Amniotic stem cell (primary cell): ENCODE data around the gene HSPD1.

Experiments
- DNase-seq: peaks from one replicate; lab custom pipeline; 2025; lab: John Stamatoyannopoulos, UW

Gene HSPD1

GRCh38 chr2:197499594-197500502 lies at the start of gene HSPD1, which contains the start of gene HSPE1:
TSS of gene HSPD1 (minus strand) at chr2:197499840. CDS start at chr2:197498848, 992 bp downstream.
TSS of gene HSPE1 (plus strand) at chr2:197500379. CDS start at chr2:197500437, 58 bp downstream.
- peak; percentile 96 for DNase-seq

- DNase-seq: no peak
These were observed 48.9 kb upstream of the HSPD1 start for GRCh38 chr2:197548582-197548981.

GRCh38 chr2:197547163-197547900 lies 47.7 kb upstream of the HSPD1 start:
- DNase-seq: no peak

GRCh38 chr2:197543206-197543605 lies 43.6 kb upstream of the HSPD1 start:
- DNase-seq: no peak

GRCh38 chr2:197539734-197540133 lies 40.1 kb upstream of the HSPD1 start:
- DNase-seq: no peak

GRCh38 chr2:197538412-197538811 lies 38.8 kb upstream of the HSPD1 start:
- no peak for DNase-seq

GRCh38 chr2:197517150-197517549 lies 17.5 kb upstream of the HSPD1 start:
- DNase-seq: no peak

- no peak for DNase-seq
These were observed 16.7 kb upstream of the HSPD1 start for GRCh38 chr2:197516393-197516761.

GRCh38 chr2:197515739-197516392 lies 16.2 kb upstream of the HSPD1 start, which contains the start of gene MOB4:
TSS of gene MOB4 (plus strand) at chr2:197516066. CDS start at chr2:197516087, 21 bp downstream.
- peak; percentile 88 for DNase-seq

GRCh38 chr2:197515315-197515738 lies 15.7 kb upstream of the HSPD1 start:
- no peak for DNase-seq

- DNase-seq: no peak
These were observed 15.1 kb upstream of the HSPD1 start for GRCh38 chr2:197514754-197515153.

GRCh38 chr2:197513915-197514314 lies 14.3 kb upstream of the HSPD1 start:
- DNase-seq: no peak

- DNase-seq: no peak
These were observed 7.0 kb upstream of the HSPD1 start for GRCh38 chr2:197506658-197507057.

GRCh38 chr2:197504512-197504911 lies 4.9 kb upstream of the HSPD1 start:
- no peak for DNase-seq

- no peak for DNase-seq
These were observed 4.4 kb upstream of the HSPD1 start for GRCh38 chr2:197504000-197504399.

- DNase-seq: no peak
These were observed 3.0 kb upstream of the HSPD1 start for GRCh38 chr2:197502685-197503084.

- DNase-seq: no peak
These were observed 2.6 kb upstream of the HSPD1 start for GRCh38 chr2:197502201-197502600.

GRCh38 chr2:197500503-197501131 lies 977 bp upstream of the HSPD1 start:
- DNase-seq: no peak

- DNase-seq: no peak
These were observed 575 bp downstream of the HSPD1 start for GRCh38 chr2:197498937-197499593.

GRCh38 chr2:197498235-197498936 lies 1.3 kb downstream of the HSPD1 start:
- DNase-seq: no peak

GRCh38 chr2:197497326-197497725 lies 2.3 kb downstream of the HSPD1 start:
- no peak for DNase-seq
